Epithelial cell of prostate (primary cell): Measurements from ENCODE around the gene RGS11.

ENCODE experiments used
- DNase-seq: peaks from one replicate; pipeline ENCODE4 v3.0.0-alpha.2; 2011; ENCODE audit warnings: low read depth, low spot score
- H3K27ac ChIP-seq: fragments of 450-650 bp; 2 replicates; pipeline ENCODE4 v1.5.1; 2017; ENCODE audit warnings: mild to moderate bottlenecking

Gene RGS11

DNA sequence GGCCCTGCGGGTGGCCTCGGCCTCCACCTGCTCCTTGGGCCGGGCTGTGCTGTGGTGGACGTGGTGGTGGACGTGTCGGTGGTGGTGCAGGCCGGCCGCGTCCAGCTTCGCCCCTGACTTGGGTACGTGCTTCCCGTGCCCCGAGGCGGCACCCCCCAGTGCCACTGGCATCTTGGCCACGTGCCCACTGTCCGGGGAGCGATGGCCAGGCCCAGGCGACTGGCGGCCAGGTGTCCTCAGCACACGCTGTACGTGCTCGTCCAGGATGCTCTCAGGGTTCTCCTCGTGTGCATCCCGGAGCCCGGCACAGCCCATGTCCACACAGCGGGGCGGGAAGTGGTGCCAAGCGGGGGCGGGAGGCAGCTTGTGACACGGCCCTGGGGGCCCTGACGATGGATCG lies 22.1 kb upstream of the RGS11 start:
- H3K27ac ChIP-seq, result no peak overlapping the region
- no peak for DNase-seq

DNA sequence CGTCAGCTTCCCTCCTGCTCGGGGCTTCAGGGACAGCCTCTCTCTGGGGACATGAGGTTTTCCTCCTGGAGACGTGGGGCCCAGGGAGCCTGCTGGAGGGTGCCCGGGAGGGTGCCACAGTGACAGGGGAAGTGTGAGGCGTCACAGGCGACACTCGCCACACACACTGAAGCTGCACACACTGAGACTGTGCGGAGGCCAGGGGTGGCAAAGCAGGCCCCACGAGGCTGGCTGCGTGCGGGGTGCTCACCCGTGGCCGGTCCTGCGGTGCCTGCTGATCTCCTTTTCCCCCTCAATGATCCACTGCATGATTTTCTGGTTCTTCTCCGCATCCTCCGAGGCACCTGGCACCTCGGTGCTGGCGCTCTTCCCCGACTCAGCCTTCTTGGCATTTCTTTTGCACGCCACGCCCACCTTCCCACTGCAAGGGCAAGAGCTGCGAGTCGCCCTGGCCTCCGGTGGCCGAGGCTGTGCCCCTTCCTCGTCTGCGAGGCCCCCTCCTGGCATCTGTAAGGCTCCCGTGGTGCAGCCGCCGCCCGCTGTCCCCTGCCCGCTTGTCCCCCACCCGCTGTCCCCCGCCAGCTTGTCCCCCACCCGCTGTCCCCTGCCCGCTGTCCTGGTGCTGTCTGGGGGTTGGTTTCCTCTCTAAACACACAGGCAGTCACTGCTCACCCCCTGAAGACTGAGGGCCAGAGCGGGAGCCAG lies 21.2 kb upstream of the RGS11 start:
- no peak overlapping the region for H3K27ac ChIP-seq
- no peak for DNase-seq

DNA sequence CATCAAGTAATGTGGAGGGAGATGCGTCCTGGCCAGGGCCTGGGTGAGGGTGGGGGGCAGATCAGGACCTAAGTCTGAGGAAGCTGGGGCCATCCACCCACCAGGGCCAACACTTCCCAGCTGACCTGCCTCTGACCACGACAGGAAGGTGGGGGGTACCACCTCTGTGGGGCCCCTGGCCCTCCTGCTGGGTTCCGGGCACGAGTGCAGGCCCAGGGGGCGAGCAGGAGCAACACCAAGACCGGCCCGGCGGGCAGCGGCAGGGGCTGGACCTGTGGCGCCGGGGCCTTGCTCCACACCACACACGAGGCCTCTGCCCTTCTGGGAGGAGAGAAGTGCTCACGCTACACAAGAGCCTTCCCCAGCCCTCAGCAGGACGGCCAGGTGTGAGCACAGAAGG lies 20.5 kb upstream of the RGS11 start:
- no peak overlapping the region for H3K27ac ChIP-seq
- no peak for DNase-seq

DNA sequence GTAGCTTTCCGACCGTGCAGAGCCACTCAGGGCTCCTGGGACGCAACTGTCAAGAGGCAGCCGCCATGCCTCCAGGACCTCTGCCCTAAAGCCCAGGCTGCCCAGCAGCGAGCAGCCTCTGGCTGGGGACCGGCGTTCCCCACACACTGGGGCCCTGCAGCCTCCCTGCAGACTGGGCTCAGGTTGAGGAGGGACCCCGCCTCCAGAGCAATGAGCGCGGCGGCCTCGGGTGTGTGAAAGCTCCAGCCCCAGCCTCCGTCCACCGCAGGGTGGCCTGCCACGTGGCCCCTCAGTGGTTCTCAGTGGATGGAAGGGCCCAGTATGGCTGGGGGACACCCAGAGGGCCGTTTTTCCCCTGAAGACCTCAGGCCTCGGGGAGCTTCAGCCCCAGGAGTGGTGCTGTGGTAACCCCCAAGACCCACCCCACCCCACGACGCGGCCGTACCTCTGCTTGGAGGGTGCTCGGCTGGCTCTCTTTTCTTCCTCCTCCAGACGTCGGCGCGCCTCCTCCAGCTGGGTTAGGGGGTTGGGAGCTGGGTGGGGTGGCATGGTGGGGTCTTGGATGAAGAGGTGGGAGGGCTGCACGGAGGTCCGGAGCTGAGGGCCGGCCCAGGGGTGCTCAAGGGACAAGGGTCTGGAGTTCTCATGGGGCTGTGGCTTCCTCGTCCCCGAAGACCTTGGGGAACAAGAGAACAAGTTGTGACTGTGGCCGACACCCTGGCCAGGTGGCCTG lies 17.5 kb upstream of the RGS11 start:
- no peak overlapping the region for H3K27ac ChIP-seq
- DNase-seq, result no peak

DNA sequence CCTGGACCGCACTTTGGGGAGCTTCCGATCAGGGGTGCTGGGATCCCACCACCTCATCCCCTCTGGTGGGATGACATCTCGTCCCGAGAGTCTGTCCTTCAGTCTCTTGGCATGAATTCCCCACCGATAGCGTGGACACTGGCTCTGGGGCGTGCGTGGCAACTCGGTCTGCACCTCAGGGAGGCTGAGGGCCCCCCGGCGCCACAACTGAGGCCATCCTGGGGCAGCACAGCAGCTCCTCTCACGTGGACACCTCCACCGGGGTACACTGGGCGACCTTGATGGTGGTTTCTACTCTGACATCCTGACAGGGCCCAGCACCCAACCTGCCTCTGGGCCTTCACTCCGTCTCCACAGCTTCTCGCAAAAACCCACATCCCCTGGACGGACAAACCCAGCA lies 15.8 kb upstream of the RGS11 start:
- no peak overlapping the region for H3K27ac ChIP-seq
- DNase-seq, result no peak

DNA sequence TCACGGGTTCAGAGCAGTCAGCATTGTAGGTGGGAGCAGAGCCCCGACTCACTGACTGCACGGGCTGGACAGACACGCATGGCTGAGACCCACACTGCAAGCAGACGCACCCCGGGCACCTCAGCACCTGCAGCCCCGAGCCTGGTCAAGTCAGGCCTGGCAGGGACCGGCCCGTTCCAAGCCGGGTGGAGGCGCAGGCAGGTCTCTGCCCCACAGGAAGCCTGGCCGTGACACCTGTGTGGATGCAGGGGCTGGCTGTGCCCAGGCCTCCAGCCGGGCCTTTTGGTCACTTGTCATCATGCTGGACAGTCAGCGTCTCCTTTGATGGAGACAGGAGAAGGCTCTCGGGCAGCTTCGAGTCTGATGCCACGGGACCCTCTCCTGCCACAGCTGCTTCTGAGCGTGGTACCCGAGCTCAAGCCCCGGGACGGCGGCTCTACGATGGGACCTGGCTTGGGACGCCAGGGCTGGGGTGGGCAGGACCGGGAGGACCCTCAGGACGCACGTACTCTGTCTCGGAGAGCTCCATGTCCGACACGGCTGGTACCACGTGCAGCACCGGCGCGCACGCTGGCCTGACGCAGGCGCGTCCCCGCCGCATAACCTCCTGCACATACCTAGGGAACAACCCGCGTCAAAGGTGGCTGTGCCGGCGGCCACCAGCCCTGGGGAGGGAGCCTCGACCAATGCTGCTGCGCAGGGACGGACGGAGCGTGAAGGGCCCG lies 15.1 kb upstream of the RGS11 start:
- no peak for DNase-seq
- H3K27ac ChIP-seq, result no peak overlapping the region

DNA sequence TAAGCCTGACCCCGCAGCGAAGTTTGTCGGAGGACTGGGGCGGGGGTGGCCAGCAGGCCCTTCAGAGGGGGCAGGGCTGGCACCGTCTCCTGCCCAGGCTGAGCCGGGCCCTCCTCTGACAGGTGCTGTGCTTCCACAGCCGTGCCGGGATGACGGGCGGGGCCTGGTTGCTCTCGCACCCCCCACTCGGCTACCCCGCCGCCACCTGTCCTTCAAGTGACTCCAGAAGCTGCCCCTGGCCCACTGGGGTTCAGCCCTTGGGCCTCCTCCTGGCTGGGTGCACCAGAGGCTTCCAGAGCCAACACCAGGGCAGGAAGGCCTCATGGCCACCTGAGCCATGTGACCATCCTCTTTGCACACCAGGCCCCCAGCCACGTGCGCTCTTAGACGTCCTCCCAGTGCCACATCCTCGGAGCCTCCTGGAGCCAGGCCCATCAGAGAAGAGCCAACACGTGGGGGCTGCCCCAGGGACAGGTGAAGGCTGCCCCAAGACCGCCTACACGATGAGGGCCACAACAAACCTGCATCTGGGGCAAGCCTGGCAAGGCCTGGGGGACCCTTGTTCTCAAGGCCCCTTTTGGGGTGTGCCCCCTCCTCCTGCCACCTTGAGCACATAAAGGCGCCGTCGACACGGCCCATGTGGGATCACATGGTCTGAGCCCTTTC lies 14.4 kb upstream of the RGS11 start:
- no peak for DNase-seq

DNA sequence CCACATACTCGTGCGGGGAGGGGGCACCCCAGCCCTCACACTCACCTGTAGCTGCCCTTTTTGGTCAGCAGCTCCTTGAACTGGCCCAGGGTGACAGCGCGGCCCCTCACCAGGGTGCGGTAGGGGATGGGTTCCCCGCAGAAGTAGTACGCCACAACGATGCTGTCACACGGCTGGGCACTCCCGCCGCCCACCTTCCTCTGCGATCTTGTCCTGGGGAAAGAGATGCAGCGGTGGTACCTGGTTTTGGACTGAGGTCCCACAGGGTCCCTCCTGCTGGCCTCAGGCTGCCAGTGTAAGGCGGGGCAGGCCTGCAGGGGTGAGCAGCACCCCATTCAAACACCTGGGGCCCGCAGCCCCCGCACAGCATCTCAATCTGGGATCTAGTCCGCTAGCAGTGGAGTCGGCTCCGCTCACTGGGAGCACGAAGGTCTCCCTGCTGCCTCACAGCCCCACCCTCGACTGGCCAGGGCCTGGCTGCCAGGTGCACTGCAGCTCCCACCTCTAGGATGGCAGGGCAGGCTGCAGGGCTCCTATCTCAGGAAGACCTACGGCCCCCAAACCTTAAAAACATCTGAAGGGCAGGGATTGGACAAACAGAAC lies 13.8 kb upstream of the RGS11 start:
- H3K27ac ChIP-seq, result no peak overlapping the region
- no peak for DNase-seq

More for the DNA sequence above, 14.4 kb upstream of the RGS11 start:
- no peak overlapping the region for H3K27ac ChIP-seq

DNA sequence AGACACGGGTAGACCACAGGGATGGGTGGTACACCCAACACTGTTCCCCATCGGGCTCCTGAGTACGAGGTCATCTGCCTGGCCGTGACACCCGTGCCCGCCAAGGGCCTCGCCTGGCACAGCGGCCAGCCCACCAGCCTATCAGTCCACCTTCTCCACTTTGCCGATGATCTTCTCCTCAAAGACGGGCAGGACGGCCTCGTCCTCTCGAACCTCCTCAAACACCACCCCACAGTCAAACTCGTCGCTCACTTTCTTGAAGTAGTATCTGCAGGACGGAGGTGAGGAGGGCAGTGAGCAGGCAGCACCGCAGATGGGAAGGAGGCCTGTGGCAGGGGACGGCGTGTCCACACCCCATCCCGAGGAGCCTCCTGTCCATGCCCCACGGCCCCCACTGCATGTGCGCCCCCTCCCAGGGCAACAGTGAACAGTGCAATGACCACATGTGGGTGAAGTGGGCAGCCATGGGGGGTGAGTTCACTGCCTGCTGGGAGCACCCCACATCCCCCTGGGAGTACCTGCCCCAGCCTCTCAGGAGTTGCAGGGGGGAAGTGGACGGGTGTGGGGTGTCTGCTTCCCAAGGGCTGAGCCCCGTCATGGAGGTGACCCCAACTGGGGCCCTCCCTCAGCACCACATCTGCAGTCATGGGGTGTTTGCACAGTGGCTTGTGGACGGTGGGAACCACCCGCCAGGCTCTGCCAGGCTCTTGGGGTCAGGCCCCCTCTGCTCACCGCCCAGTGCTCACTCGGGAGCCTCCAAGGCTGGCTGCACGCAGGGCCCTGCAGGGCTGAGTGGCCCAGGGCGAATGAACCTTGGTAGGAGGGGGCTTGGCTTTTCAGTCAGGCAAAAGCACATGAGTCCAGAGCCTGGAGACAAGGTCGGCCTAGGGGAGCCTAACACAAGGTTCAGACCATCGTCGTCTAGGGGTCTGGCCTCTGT lies 12.5 kb upstream of the RGS11 start:
- no peak for DNase-seq
- no peak overlapping the region for H3K27ac ChIP-seq

DNA sequence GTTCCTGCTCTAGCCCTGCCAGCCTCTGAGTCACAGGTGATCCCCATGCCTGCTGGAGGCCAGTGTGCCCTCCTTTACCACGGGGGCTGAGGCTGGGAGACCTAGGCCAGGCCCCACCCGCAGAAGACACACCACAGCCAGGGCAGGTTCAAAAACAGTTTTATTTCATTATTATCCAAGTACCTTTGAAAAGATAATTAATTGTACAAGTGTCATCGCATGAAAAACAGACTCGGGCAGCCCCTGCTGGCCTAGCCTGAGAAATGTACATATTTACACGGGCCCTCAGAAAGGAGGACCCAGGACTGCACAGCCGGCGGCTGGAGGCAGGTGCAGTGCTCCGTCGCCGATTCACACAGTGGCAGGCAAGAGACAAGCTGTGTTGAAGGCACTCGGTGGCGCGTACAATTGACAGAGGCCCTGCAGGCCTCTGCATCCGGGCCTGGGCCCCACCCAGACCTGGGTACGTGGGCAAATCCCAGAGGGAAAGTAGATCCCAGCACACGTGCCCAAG lies 11.6 kb upstream of the RGS11 start:
- no peak overlapping the region for H3K27ac ChIP-seq
- no peak for DNase-seq

DNA sequence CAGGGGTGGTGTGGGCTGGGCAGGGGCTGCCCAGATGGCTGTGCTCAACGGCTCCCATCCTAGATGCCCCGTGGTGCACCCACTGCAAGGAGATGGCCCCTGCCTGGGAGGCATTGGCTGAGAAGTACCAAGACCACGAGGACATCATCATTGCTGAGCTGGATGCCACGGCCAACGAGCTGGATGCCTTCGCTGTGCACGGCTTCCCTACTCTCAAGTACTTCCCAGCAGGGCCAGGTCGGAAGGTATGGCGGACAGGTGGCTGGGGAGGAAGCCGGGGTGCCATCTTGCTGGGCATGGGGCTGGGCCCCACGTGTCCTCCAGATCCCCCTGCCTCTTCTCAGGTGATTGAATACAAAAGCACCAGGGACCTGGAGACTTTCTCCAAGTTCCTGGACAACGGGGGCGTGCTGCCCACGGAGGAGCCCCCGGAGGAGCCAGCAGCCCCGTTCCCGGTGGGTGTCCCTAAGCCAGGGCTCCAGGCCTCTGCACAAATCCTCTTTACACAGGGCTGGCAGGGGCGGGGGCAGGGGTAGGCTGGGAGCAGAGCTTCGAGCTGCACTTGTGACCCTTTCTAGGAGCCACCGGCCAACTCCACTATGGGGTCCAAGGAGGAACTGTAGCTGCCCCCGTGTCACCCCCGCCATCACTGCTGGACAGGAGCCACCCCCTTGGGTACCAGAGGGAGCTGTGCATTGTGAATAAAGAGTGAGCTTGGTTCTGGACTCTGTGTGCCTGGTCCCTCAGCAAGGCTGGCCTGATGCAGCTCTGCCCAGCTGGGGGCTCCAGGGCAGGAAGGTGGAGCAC lies 10.9 kb upstream of the RGS11 start:
- no peak for DNase-seq
- H3K27ac ChIP-seq, result no peak overlapping the region

DNA sequence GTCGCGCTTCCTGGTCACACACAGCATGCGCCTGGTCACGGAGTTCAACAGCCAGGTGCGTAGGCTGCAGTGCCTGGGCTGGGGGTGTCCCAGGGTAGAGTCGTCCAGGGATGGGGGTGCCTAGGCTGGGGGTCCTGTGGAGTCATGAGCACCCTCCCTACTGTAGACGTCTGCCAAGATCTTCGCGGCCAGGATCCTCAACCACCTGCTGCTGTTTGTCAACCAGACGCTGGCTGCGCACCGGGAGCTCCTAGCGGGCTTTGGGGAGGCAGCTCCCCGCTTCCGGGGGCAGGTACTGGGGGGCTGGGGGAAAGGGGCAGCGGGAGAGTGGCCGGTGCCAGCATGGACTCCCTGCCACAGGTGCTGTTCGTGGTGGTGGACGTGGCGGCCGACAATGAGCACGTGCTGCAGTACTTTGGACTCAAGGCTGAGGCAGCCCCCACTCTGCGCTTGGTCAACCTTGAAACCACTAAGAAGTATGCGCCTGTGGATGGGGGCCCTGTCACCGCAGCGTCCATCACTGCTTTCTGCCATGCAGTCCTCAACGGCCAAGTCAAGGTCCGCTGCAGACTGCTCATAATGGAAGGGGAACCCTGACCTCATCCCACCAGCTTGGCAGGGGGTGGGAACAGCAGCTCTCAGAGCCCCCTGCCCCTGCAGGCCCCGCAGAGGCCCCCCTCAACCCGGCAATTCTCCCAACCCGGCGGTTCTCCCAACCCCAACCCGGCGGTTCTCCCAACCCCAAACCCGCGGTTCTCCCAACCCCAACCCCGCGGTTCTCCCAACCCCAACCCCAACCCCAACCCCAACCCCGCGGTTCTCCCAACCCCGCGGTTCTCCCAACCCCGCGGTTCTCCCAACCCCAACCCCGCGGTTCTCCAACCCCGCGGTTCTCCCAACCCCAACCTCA lies 9.7 kb upstream of the RGS11 start:
- no peak overlapping the region for H3K27ac ChIP-seq
- DNase-seq, result no peak

DNA sequence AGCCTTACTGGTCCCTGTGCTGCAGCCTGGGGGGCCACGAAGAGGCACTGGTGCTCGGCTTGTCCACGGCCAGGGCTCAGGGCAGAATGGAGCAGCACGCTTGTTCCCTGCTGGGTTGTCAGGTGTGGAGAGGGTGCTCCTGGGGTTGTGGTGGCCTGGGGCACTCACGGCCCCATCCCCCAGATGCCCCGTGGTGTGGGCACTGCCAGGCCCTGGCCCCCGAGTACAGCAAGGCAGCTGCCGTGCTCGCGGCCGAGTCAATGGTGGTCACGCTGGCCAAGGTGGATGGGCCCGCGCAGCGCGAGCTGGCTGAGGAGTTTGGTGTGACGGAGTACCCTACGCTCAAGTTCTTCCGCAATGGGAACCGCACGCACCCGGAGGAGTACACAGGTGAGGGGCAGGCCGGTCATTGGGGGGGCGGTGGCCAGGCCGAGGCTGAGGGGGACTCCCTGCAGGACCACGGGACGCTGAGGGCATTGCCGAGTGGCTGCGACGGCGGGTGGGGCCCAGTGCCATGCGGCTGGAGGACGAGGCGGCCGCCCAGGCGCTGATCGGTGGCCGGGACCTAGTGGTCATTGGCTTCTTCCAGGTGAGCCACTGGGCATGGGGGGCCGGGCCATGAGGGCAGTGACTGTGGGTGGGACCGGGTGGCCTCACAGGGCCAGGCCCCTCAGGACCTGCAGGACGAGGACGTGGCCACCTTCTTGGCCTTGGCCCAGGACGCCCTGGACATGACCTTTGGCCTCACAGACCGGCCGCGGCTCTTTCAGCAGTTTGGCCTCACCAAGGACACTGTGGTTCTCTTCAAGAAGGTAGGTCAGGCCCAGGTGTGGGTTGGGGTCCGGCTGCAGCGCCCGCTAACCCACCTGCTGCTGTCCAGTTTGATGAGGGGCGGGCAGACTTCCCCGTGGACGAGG lies 8.7 kb upstream of the RGS11 start:
- H3K27ac ChIP-seq, result no peak overlapping the region
- DNase-seq, result no peak

DNA sequence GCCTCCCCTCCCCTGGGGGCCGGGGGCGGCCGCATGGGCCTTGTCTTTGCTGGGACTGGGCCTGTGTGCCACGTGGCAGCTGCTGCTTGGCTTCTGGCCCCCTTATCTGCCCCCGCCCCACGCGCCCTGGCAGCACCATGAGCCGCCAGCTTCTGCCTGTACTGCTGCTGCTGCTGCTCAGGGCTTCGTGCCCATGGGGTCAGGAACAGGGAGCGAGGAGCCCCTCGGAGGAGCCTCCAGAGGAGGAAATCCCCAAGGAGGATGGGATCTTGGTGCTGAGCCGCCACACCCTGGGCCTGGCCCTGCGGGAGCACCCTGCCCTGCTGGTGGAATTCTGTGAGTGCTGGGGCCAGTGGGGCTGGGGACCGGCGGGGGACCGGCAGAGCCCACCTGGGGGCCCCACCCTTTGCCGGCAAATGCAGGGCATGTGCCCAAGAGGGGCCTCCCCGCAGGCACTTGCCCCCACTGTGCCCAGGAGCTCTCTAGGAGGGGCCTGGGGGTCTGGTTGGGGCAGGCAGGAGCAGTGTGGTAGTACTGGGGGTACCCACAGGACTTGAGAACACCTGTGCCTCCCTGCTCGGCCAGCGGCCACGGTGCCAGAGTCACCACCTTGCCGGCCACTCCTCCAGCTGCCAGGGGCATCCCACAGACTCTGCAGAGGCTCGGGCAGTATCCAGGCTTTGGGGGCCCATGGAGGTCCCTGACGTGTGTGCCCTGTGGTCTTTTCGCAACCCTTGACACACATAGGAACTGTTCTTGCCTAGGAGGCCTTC lies 7.5 kb upstream of the RGS11 start, which contains the start of gene PDIA2:
Gene PDIA2 (plus strand): TSS at position 132 of the 773 bp plus-strand sequence. CDS start 6 bp downstream, at position 138.
- H3K27ac ChIP-seq, result no peak within 1 kb of the TSS
- no peak for DNase-seq

DNA sequence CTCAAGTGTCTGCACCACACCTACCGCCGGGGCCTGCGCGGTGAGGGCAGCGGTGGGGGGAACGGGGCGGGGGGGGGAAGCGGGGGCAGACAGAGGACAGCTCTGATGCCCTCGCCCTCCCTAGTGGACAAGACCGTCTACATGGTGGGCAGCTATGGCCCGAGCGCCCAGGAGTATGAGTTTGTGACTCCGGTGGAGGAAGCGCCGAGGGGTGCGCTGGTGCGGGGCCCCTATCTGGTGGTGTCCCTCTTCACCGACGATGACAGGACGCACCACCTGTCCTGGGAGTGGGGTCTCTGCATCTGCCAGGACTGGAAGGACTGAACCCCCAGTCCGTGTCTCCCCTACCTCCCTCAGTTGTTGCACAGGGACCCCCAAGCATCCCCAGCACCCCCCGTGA lies 6.7 kb upstream of the RGS11 start:
- DNase-seq, result no peak

More for the DNA sequence above, 6.7 kb upstream of the RGS11 start:
- no peak overlapping the region for H3K27ac ChIP-seq
